Activated CD4-positive, alpha-beta T cell treated with anti-CD3 and anti-CD28 coated beads for 36 hours (primary cell): Measurements from ENCODE around the gene PXDC1. TPM values are rescaled to one million over a fixed set of nuclear protein-coding genes. Genes with fewer than 3 reads are reported as not detected.

ENCODE experiments used
- ATAC-seq: fragments of 200-7000 bp; cut with Tn5 transposase; one replicate; pipeline ENCODE4 v1.10.0; 2021; ENCODE audit warnings: mild to moderate bottlenecking, moderate library complexity
- CTCF ChIA-PET: fragments of 350-600 bp; sonication (Branson Sonifier 250); formaldehyde crosslinking; loops from one replicate; lab custom pipeline; 2021; ENCODE audit warnings: antibody characterized with exemption; lab: Charles Lee
- POLR2A ChIA-PET: fragments of 350-600 bp; sonication (Branson Sonifier 250); formaldehyde crosslinking; loops from one replicate; lab custom pipeline; 2021; ENCODE audit warnings: antibody characterized with exemption, inconsistent platforms; lab: Charles Lee
- DNase-seq: peaks from one replicate; pipeline ENCODE4 v3.0.0-alpha.2; 2020
- H3K27ac Mint-ChIP-seq: one replicate; pipeline ENCODE4 v1.8.0; 2021; ENCODE audit warnings: mixed read lengths
- H3K27me3 Mint-ChIP-seq: one replicate; pipeline ENCODE4 v1.8.0; 2021; ENCODE audit warnings: mixed read lengths
- H3K36me3 Mint-ChIP-seq: one replicate; pipeline ENCODE4 v1.8.0; 2021; ENCODE audit warnings: low read depth, mixed read lengths
- H3K4me1 Mint-ChIP-seq: one replicate; pipeline ENCODE4 v1.8.0; 2021; ENCODE audit warnings: mixed read lengths
- H3K4me3 Mint-ChIP-seq: one replicate; pipeline ENCODE4 v1.8.0; 2021; ENCODE audit warnings: mild to moderate bottlenecking, moderate library complexity, mixed read lengths
- H3K9me3 Mint-ChIP-seq: one replicate; pipeline ENCODE4 v1.8.0; 2021; ENCODE audit warnings: low read depth, mixed read lengths
- intact Hi-C, 2 experiments: fragments of 100-400 bp; cut with DNase I in 1 of 2; cut with micrococcal nuclease in 1 of 2; formaldehyde crosslinking; loops; one replicate each; pipeline versions ENCODE4 v1.14.2 to v1.15.1; 2022 to 2024; cut with DNase I, micrococcal nuclease
- total RNA-seq, 2 experiments: library from RNA; stranded (reverse); gene quantifications; one replicate each; pipeline ENCODE4 v1.2.3, GENCODE V29; 2021

PXDC1 gene
- total RNA-seq, 2 experiments from 2014 or later, result 1.6 to 2.4 TPM

GRCh38 chr6:3714768-3715167 lies 36.7 kb downstream of the PXDC1 start:
- no peaks in the 10 kb centered on the region for H3K4me1 Mint-ChIP-seq
- ChIA-PET CTCF (interaction anchor here (0.6 to 1.6 kb wide), 2 partner anchors 17 to 444 kb away, joined by 3 to 7 read pairs; no protein-coding TSS in a partner anchor), POLR2A (no interaction called here)
- no peak overlapping the region for H3K4me3 Mint-ChIP-seq
- DNase-seq, result no peak
- intact Hi-C loops, result no loop called here
- H3K27me3 Mint-ChIP-seq, result peaks cover 8% of the 10 kb centered on the region
- no peaks in the 10 kb centered on the region for H3K36me3 Mint-ChIP-seq
- ATAC-seq, result no peak
- no peak overlapping the region for H3K27ac Mint-ChIP-seq
- no peaks in the 10 kb centered on the region for H3K9me3 Mint-ChIP-seq

GRCh38 chr6:3714111-3714510 lies 37.4 kb downstream of the PXDC1 start:
- no peak overlapping the region for H3K4me3 Mint-ChIP-seq
- no peak overlapping the region for H3K27ac Mint-ChIP-seq
- H3K27me3 Mint-ChIP-seq, result peaks cover 8% of the 10 kb centered on the region
- no peak for ATAC-seq
- DNase-seq, result no peak
- no peaks in the 10 kb centered on the region for H3K36me3 Mint-ChIP-seq
- intact Hi-C loops, result no loop called here
- ChIA-PET CTCF (interaction anchor here (1.6 kb wide), 1 partner anchor 18 kb away, joined by 7 read pairs; no protein-coding TSS in a partner anchor), POLR2A (no interaction called here)
- no peaks in the 10 kb centered on the region for H3K4me1 Mint-ChIP-seq
- no peaks in the 10 kb centered on the region for H3K9me3 Mint-ChIP-seq

DNA sequence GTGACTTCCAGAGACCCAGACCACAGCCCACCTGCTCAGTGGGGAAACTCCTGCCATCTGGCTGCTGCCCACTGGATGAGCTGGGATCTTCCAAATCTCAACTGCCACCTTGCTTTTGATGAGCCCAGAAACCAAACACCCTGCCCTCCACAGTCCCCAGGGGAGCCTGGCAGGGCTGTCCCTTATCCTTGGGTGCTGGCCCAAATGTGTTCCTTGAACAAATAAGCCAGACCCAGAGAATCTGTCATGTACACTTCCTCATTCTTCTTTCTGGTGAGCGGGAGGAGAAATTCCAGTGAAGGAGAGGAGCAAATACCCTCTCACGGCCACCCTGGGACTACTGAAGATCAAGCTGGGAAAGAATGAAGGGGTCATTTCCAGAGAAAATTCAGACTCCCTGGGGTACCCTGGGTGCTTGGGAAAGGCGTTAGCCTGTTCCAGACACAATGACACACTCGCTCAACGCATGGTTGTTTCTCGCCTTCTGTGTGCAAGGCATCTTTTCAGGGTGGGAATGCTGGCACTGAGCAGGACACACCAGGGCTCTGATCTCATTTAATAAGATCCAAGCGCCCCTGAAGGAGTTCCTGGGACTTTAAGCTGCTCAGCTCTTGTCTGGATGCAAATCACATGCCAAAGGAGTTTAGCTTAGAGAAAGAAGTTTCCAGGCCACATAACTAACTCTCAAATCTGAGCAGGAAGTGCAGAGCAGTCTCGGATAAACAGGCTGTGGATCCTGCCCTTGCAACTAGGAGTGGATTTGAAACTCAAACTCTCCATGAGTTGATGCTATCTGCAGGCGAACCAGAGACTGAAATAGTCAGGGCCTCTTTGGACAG lies 38.5 kb downstream of the PXDC1 start:
- H3K27ac Mint-ChIP-seq, result no peak overlapping the region
- CTCF ChIA-PET, result no interaction called here
- H3K4me3 Mint-ChIP-seq, result no peak overlapping the region
- POLR2A ChIA-PET, result no interaction called here
- H3K27me3 Mint-ChIP-seq, result peaks cover 5% of the 10 kb centered on the region
- H3K36me3 Mint-ChIP-seq, result no peaks in the 10 kb centered on the region
- H3K9me3 Mint-ChIP-seq, result no peaks in the 10 kb centered on the region
- ATAC-seq (no peak), DNase-seq (no peak)
- no peaks in the 10 kb centered on the region for H3K4me1 Mint-ChIP-seq
- intact Hi-C loops, result no loop called here

DNA sequence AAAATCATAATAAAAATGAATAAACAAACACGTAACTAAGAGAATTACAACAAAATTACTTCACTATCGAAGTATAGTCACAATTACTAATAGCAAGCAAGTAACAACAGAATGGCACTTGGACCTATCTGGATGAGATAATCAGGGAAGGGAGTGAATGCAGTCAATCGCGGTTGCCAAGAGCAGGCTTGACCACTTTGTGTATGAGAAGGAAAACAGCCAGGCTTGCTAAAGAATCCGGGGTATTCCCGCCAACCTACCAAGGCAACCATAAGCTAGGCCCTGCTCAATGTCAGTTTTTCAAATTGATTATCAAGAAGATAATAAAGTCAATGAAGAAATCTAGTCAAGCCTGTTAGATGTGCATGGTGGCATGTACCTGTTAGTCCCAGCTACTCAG lies 39.7 kb downstream of the PXDC1 start:
- no peaks in the 10 kb centered on the region for H3K36me3 Mint-ChIP-seq
- CTCF ChIA-PET, result interaction anchor here (0.5 to 0.7 kb wide), 2 partner anchors 266 to 275 kb away, joined by 3 read pairs; no protein-coding TSS in a partner anchor
- ATAC-seq, result no peak
- H3K27me3 Mint-ChIP-seq, result peaks cover 8% of the 10 kb centered on the region
- H3K4me3 Mint-ChIP-seq, result no peak overlapping the region
- intact Hi-C loops, result no loop called here
- no peaks in the 10 kb centered on the region for H3K4me1 Mint-ChIP-seq
- H3K27ac Mint-ChIP-seq, result no peak overlapping the region
- H3K9me3 Mint-ChIP-seq, result no peaks in the 10 kb centered on the region
- DNase-seq, result no peak
- POLR2A ChIA-PET, result no interaction called here

DNA sequence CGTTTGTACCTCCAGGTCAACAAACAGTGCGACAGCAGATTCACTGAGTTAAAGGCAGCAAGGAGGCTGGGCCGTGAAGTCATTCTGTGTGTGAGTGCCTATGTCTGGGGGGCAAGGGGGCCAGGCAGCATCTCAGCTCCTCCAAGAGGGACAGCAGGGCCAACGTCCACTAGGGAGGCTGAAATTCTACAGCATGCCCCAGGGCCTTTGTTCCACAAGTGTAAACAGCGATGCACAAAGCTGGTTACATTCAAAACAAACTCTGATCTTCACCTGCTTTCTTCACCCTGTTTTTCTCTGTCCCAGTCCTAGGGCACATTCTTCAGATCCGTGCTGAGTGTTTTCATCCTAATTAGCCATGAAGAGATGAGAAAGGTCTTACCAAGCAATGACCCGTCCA lies 41.1 kb downstream of the PXDC1 start:
- H3K4me1 Mint-ChIP-seq, result no peaks in the 10 kb centered on the region
- no peaks in the 10 kb centered on the region for H3K36me3 Mint-ChIP-seq
- no peak overlapping the region for H3K4me3 Mint-ChIP-seq
- no peak overlapping the region for H3K27ac Mint-ChIP-seq
- H3K27me3 Mint-ChIP-seq, result peaks cover 8% of the 10 kb centered on the region
- ChIA-PET POLR2A (no interaction called here), CTCF (interaction anchor here (0.7 to 1.4 kb wide), 2 partner anchors 18 to 46 kb away, joined by 3 read pairs; no protein-coding TSS in a partner anchor)
- intact Hi-C loops, result no loop called here
- H3K9me3 Mint-ChIP-seq, result no peaks in the 10 kb centered on the region
- no peak for DNase-seq
- ATAC-seq, result no peak

GRCh38 chr6:3708540-3708939 lies 43.0 kb downstream of the PXDC1 start:
- Mint-ChIP-seq H3K27me3 (peaks cover 16% of the 10 kb centered on the region), H3K4me3 (no peak overlapping the region), H3K27ac (no peak overlapping the region), H3K4me1 (no peaks in the 10 kb centered on the region), H3K9me3 (no peaks in the 10 kb centered on the region), H3K36me3 (no peaks in the 10 kb centered on the region)
- intact Hi-C loops, result no loop called here
- DNase-seq (no peak), ATAC-seq (no peak)
- ChIA-PET CTCF (no interaction called here), POLR2A (no interaction called here)

GRCh38 chr6:3707751-3708412 lies 43.6 kb downstream of the PXDC1 start:
- POLR2A ChIA-PET, result interaction anchor here (0.6 to 0.7 kb wide), 2 partner anchors 239 to 392 kb away, joined by 3 to 4 read pairs; no protein-coding TSS in a partner anchor
- no peaks in the 10 kb centered on the region for H3K9me3 Mint-ChIP-seq
- CTCF ChIA-PET, result no interaction called here
- H3K4me3 Mint-ChIP-seq, result no peak overlapping the region
- DNase-seq (no peak), ATAC-seq (no peak)
- peaks cover 18% of the 10 kb centered on the region for H3K27me3 Mint-ChIP-seq
- H3K36me3 Mint-ChIP-seq, result no peaks in the 10 kb centered on the region
- H3K27ac Mint-ChIP-seq, result no peak overlapping the region
- intact Hi-C loops, result no loop called here
- no peaks in the 10 kb centered on the region for H3K4me1 Mint-ChIP-seq

- H3K27me3 Mint-ChIP-seq, result peaks cover 21% of the 10 kb centered on the region
- DNase-seq (no peak), ATAC-seq (no peak)
- no peaks in the 10 kb centered on the region for H3K36me3 Mint-ChIP-seq
- no peak overlapping the region for H3K4me3 Mint-ChIP-seq
- H3K4me1 Mint-ChIP-seq, result no peaks in the 10 kb centered on the region
- intact Hi-C loops, result no loop called here
- H3K9me3 Mint-ChIP-seq, result no peaks in the 10 kb centered on the region
- no peak overlapping the region for H3K27ac Mint-ChIP-seq
- CTCF ChIA-PET, result interaction anchor here (0.6 to 1.0 kb wide), 3 partner anchors 25 to 364 kb away, joined by 3 to 5 read pairs (median 4); no protein-coding TSS in a partner anchor
- POLR2A ChIA-PET, result interaction anchor here (0.6 kb wide), 1 partner anchor 392 kb away, joined by 4 read pairs; no protein-coding TSS in a partner anchor
Observed at GRCh38 chr6:3707024-3707423, 44.5 kb downstream of the PXDC1 start.

DNA sequence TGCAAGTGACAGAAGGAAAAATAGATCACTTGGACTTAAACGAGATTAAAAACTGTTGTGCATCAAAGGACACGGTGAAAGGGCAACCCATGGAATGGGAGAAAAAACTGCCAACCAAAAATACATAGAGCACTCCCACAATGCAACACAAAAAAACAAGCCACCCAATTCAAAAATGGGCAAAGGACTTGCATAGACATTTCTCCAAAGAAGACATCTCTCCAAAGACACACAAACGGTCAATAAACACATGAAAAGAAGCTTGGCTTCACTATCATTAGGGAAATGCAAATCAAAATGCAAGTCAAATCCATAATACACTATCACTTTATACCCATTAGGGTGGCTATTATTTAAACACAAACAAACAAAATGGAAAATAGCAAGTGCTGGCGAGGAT lies 45.0 kb downstream of the PXDC1 start:
- H3K27me3 Mint-ChIP-seq, result peaks cover 21% of the 10 kb centered on the region
- CTCF ChIA-PET, result interaction anchor here (0.6 to 1.0 kb wide), 3 partner anchors 25 to 364 kb away, joined by 3 to 5 read pairs (median 4); no protein-coding TSS in a partner anchor
- no peak for DNase-seq
- intact Hi-C loops, result no loop called here
- no peak for ATAC-seq
- H3K4me3 Mint-ChIP-seq, result no peak overlapping the region
- no peaks in the 10 kb centered on the region for H3K36me3 Mint-ChIP-seq
- H3K27ac Mint-ChIP-seq, result no peak overlapping the region
- no peaks in the 10 kb centered on the region for H3K9me3 Mint-ChIP-seq
- POLR2A ChIA-PET, result no interaction called here
- H3K4me1 Mint-ChIP-seq, result no peaks in the 10 kb centered on the region

DNA sequence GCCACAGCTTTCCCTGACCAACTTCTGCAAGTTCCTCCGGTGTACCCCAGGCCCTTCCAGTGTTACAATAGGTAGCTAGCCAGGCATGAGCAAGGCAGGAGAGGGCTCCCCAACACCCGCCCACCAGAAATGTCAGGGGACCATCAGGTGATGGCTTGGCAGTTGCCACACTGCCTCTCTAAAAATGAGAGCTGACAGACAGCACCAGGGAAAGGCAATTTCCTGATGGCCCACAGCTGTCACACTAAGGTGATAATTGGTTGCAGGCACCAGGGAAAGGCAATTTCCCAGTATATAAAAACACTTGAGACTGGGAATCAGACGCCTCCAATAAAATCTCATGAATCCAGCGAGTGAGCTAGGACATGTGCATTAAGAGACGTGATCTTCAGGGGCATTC lies 49.9 kb downstream of the PXDC1 start:
- no peaks in the 10 kb centered on the region for H3K4me1 Mint-ChIP-seq
- CTCF ChIA-PET, result interaction anchor here (0.8 to 1.2 kb wide), 2 partner anchors 30 to 40 kb away, joined by 3 to 4 read pairs; no protein-coding TSS in a partner anchor
- intact Hi-C loops, result no loop called here
- DNase-seq (no peak), ATAC-seq (no peak)
- no peak overlapping the region for H3K27ac Mint-ChIP-seq
- peaks cover 18% of the 10 kb centered on the region for H3K27me3 Mint-ChIP-seq
- peaks cover 6% of the 10 kb centered on the region for H3K9me3 Mint-ChIP-seq
- H3K36me3 Mint-ChIP-seq, result no peaks in the 10 kb centered on the region
- POLR2A ChIA-PET, result no interaction called here
- H3K4me3 Mint-ChIP-seq, result no peak overlapping the region

- ATAC-seq (no peak), DNase-seq (no peak)
- Mint-ChIP-seq H3K27ac (no peak overlapping the region), H3K4me3 (no peak overlapping the region), H3K9me3 (peaks cover 6% of the 10 kb centered on the region), H3K4me1 (no peaks in the 10 kb centered on the region), H3K36me3 (no peaks in the 10 kb centered on the region), H3K27me3 (peaks cover 13% of the 10 kb centered on the region)
- intact Hi-C loops, result no loop called here
- CTCF ChIA-PET, result no interaction called here
- POLR2A ChIA-PET, result no interaction called here
Observed at GRCh38 chr6:3699231-3699630, 52.3 kb downstream of the PXDC1 start.
